HG02759 (cell line): ENCODE results near the gene SHISA9.

Experiments used
- ATAC-seq: cut with Tn5 transposase; IDR thresholded peaks from one replicate; pipeline ENCODE4 v1.9.1; 2021; ENCODE audit warnings: mild to moderate bottlenecking, moderate library complexity; ENCODE audit not compliant: unreplicated experiment

The SHISA9 gene

DNA sequence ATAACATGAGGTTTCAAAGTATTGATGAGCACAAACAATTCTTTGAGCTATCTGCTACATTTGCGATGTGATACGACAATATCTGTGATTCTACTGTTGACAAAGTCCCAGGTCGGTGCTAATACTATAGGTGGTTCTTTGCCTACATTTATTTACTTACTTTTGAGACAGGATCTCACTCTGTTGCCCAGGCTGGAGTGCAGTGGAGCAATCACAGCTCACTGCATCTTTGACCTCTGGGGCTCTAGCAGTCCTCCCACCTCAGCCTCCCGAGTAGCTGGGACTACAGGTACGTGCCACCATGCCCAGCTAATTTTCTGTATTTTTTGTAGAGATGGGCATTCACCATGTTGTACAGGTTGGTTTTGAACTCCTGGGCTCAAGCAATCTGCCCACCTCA, 343.4 kb downstream of the SHISA9 start:
- no peak for ATAC-seq

DNA sequence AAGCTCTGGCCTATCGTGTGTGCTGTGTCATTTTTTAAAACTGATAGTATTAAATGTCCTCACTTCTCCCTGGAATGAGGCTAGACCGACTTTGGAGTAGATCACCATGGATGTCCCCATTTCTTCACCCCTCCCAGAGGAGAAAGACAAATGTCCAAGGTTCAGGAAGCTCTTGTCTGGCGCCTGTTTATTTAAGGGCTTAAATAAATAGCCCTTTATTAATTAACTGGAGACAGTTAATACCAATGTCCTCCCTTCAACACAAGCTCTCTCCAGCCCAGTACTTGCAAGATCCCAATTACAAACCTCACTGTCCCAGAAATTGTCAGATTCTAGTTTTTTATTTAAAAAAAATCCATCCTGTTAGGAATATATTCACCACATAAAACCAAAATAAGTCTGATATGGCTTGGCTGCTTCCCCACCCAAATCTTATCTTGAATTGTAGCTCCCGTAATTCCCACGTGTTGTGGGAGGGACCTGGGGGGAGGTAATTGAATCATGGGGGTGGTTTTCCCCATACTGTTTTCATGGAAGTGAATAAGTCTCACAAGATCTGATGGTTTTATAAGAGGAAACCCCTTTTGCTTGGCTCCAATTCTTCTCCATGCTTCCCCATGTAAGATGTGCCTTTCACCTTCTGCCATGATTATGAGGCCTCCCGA, 344.4 kb downstream of the SHISA9 start:
- ATAC-seq: no peak

DNA sequence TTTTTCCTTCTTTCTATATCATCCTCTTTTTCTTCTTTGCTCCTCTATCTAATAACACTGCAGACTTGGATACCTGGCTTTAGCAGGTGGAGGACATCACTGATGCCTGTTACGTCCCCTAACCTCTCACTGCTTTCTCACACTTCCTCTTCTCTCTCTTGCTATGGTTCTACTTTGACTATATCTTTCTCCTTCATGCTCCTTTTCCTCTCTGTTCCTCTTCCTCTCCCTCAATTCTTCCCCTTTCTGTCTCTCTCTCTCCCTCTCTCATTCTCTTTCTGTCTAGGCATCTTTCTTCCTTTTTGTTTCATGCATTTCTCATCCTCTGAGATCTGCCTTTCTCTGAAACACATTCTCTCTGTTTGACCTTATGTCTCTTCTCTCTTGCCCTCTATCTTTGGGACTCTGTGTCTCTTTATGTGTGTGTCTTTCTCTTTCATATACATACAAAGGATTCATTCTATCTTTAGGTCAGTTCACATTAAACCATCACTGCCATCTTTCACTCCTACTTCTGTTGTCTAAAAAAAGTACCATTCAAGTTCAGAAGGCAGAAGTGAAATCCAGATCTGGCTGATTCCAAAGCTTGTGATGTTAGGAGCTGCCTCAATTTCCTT, 353.7 kb downstream of the SHISA9 start:
- no peak for ATAC-seq

DNA sequence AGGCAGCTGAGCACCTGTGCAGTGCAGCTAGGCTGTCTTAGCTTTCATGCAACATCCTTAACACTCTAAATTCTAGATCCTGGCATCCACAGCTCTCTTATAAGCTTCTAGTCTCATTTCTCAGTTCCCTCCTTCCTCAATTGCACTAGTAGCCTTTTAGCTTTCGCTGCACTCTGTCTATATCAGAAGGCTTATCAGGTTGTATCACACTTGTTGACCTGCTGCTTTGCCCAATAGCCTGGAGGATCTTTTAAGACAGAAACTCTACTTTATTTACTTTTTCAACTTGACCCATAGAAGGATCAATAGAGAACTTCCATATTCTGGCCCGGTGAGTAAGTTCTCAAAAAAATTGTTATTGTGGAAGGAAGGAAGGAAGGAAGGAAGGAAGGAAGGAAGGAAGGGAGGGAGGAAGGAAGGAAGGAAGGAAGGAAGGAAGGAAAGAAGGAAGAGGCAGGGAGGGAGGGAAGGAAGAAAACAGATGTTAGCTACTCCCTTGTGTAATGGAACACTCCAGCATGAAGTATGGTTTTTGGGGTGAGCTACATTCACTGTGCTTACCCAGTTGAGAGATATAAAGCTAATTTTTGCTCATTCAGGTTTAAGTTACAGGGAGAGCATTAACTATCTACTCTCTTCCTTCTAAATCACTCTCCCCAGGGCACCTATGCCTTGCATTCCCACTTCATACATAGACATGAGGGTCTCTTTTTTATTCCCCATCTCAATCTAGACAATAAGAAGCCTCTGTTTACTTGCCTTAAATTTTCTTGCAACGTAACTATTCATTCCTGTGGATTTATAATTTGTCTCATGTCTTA, 361.1 kb downstream of the SHISA9 start:
- ATAC-seq: no peak

DNA sequence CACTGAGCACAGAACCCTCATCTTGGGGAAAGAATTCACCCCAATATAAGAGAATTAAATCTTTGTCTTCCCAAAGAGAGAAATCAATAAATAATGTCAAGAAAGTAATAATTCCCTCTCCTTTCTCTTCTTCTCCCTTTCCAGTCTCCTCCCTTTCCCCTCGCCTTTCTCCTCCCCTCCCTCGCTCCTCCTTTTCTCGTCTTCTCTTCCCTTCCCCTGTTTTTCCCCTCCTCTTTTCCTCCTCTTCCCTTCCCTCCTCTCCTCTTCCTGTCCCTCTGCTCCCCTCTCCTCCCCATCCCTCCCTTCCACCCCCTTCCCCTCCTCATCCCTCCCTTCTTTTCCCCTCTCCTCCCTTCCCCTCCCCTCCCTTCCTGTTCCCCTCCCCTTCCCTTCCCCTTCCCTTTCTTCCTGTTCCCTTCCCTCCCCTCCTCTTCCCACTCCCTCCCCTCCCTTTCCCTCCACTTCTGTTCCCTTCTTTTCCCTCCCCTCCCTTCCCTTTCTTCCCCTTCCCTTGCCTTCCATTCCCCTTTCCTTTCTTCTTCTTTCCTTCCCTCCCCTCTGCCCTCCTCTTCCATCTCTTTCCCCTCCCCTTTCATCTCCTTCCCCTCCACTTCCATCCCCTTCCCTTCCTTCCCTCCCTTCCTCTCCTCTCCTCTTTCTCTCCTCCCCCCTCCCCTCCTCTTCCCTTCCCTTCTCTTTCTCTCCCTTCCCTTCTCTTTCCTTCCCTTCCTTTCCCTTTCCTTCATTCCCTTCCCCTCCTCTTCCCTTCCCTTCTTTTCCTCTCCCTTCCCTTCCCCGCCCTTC, 363.6 kb downstream of the SHISA9 start:
- ATAC-seq: no peak

DNA sequence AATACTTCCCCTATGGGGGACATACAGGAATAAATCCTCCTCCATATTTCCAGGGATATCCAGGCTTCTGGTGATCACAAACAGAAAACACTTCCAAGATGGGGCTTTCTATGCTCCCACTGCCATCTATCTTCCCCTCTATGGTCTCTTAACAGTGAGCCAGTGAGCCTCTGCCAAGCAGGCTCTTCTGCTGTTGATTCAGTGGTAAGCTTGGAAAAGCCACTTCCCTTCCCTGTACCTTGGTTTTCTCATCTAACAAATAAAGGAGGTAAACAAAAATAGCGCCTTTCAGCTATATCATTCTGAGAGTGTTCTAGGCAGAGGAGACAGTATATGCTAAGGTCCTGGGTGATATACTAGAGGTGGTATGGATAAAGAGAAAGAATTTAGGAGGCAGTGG, 368.0 kb downstream of the SHISA9 start:
- no peak for ATAC-seq

DNA sequence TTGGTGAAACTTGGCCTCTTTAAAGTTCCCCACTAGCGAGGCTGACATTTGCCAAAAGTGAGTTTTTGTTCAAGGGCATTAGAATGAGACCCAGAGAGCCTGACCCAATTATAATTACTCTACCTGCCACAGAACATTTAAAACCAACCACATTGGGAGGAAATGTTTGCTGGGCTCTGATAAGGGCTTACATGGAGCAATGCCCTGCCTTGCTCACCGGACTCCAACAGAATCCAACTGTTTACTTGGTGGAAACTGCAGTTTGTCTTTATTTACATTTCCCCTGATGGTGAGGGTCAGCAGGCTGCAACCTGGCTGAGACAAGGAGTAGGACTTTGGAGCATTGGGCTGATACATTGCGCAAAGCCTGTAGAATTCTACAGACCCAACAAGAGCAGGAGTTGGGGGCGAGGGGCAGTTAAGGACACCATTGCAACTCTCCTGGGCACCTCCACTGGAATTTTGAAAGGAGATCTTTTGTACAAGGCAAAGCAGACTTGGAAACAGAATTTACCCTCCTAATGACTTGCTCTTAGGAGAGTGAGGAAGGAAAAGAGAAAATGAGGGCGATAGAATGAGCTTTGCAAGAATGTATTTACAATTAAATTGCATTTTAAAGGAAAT, 368.6 kb downstream of the SHISA9 start:
- no peak for ATAC-seq

DNA sequence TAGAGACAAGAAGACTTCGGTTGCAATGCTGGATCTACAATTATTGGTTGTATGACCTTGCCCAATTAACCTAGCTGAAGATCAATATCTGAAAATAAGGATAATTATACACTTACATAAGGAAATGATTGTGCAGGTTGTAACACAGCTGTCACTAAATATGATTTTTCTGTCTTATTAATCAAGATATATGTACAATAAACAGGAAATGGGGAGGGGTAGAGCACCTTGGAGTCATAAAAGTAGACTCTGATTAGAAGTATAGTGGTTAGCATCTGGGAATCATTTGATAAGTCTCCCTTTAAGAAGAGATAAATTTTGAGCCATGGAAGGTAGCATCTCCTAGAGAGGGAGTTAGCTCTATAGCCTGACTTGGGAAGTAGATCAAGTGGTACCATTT, 369.2 kb downstream of the SHISA9 start:
- no peak for ATAC-seq

DNA sequence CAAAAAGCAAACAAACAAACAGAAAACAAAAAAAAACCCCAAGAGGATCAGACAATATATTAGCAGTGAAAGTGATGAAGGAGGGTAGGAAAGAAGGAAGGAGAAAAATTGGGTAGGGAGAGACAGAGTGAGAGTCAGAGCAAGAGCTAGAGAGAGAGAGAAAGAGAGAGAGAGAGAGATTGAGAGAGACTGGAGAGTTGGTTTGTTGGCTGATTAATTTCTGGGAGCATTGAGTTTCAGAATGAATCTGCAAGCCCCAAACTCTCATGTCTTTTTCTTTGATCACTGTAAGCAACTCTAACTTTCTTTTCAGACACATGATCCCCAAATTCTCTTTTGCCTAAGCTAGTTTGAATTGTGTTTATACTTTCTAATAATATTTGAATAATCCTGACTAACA, 388.1 kb downstream of the SHISA9 start:
- ATAC-seq: no peak
